Brain microvascular endothelial cell (primary cell): ENCODE measurements around the gene USF1.

Experiments
- DNase-seq: peaks from one replicate; pipeline ENCODE4 v3.0.0-alpha.2; 2020
- H3K27ac ChIP-seq: fragments of 250-450 bp; sonication (Bioruptor Pico); 2 replicates; pipeline ENCODE4 v1.5.1; 2020; ENCODE audit warnings: mild to moderate bottlenecking, moderate library complexity
- H3K27me3 ChIP-seq: fragments of 250-450 bp; sonication (Bioruptor Pico); replicated peaks from 2 replicates; pipeline ENCODE4 v1.5.1; 2020; ENCODE audit warnings: mild to moderate bottlenecking
- H3K36me3 ChIP-seq: fragments of 250-450 bp; sonication (Bioruptor Pico); replicated peaks from 2 replicates; pipeline ENCODE4 v1.5.1; 2020; ENCODE audit warnings: mild to moderate bottlenecking
- H3K4me3 ChIP-seq: 2 replicates; pipeline ENCODE4 v1.5.1; 2011; ENCODE audit warnings: low read depth, mild to moderate bottlenecking, control low read depth, low read length, moderate library complexity
- CTCF ChIP-seq: IDR thresholded peaks from 2 replicates; pipeline ENCODE4 v1.5.1; 2011; ENCODE audit warnings: low read depth, mild to moderate bottlenecking, moderate library complexity, low read length, control low read depth, inconsistent platforms; ENCODE audit errors: missing control alignments
- in situ Hi-C: cut with HindIII; loops from 2 replicates; pipeline ENCODE4 v1.10.0; 2017; ENCODE audit warnings: low sequenced_read_pairs, low pct_ligation_motif_present

The USF1 gene

GRCh38 chr1:161039546-161039945 lies 6.2 kb downstream of the USF1 start:
- H3K4me3 ChIP-seq = no peak overlapping the region
- no peak for DNase-seq
- H3K27ac ChIP-seq = no peak overlapping the region
- in situ Hi-C loops = loop anchor here (25.0 kb wide), 1 partner anchor 98 kb away; the partner anchor contains the start of gene DEDD
- no peaks in the 10 kb centered on the region for H3K27me3 ChIP-seq
- H3K36me3 ChIP-seq = peaks cover 31% of the 10 kb centered on the region
- TF ChIP-seq CTCF = no peak

- Histone ChIP-seq H3K36me3 (peaks cover 31% of the 10 kb centered on the region), H3K4me3 (peak overlapping the region; percentile 54), H3K27me3 (no peaks in the 10 kb centered on the region), H3K27ac (no peak overlapping the region)
- in situ Hi-C loops = loop anchor here (25.0 kb wide), 1 partner anchor 98 kb away; the partner anchor contains the start of gene DEDD
- DNase-seq = no peak
- no peak for TF ChIP-seq CTCF
Observed at GRCh38 chr1:161039154-161039545, 6.6 kb downstream of the USF1 start.

- H3K4me3 ChIP-seq = peak within 1 kb of the TSS; percentile 54
- DNase-seq = no peak
- H3K36me3 ChIP-seq = peaks cover 31% of the 10 kb centered on the region
- TF ChIP-seq CTCF = no peak
- H3K27ac ChIP-seq = no peak within 1 kb of the TSS
- in situ Hi-C loops = loop anchor here (25.0 kb wide), 1 partner anchor 99 kb away; the partner anchor contains the start of gene DEDD
- no peaks in the 10 kb centered on the region for H3K27me3 ChIP-seq
Observed at GRCh38 chr1:161038523-161039153, 7.1 kb downstream of the USF1 start, which contains the start of gene TSTD1. TSTD1 (minus strand) TSS chr1:161038964; CDS start chr1:161038889, 75 bp downstream.

- H3K36me3 ChIP-seq = peaks cover 31% of the 10 kb centered on the region
- H3K27me3 ChIP-seq = no peaks in the 10 kb centered on the region
- no peak overlapping the region for H3K27ac ChIP-seq
- TF ChIP-seq CTCF = no peak
- no peak for DNase-seq
- in situ Hi-C loops = loop anchor here (25.0 kb wide), 1 partner anchor 99 kb away; the partner anchor contains the start of gene DEDD
- peak overlapping the region; percentile 54 for H3K4me3 ChIP-seq
Observed at GRCh38 chr1:161037661-161038522, 7.9 kb downstream of the USF1 start.

GRCh38 chr1:161033751-161034150 lies 12.0 kb downstream of the USF1 start:
- in situ Hi-C loops = loop anchor here (25.0 kb wide), 1 partner anchor 104 kb away; the partner anchor contains the start of gene DEDD
- no peak for DNase-seq
- H3K4me3 ChIP-seq = no peak overlapping the region
- no peak overlapping the region for H3K27ac ChIP-seq
- no peaks in the 10 kb centered on the region for H3K36me3 ChIP-seq
- no peak for TF ChIP-seq CTCF
- no peaks in the 10 kb centered on the region for H3K27me3 ChIP-seq
